ENCODE measurements around the gene MTMR3.

The MTMR3 gene

GRCh38 chr22:29934596-29934995 is 51.6 kb downstream of the MTMR3 start:
- Histone ChIP-seq H3K9me3 (ENCODE audit: severe bottlenecking) (no peaks in the 10 kb centered on the region), H3K36me3 (ENCODE audit: low read depth) (no peaks in the 10 kb centered on the region), H3K27me3 (ENCODE audit: insufficient read depth, poor library complexity, severe bottlenecking) (no peaks in the 10 kb centered on the region), H3K4me3 (ENCODE audit: severe bottlenecking) (no peak overlapping the region), H3K27ac (ENCODE audit: poor library complexity, severe bottlenecking) (no peak overlapping the region), H3K4me1 (ENCODE audit: insufficient read depth, poor library complexity, severe bottlenecking) (no peaks in the 10 kb centered on the region)
- ATAC-seq (ENCODE audit: low read depth) = no peak
- DNase-seq (ENCODE audit: low spot score) = no peak
- TF ChIP-seq CTCF (IDR thresholded peaks at IDR 0.05; ENCODE audit: poor library complexity, severe bottlenecking) = no peak

GRCh38 chr22:29936186-29936585 is 53.2 kb downstream of the MTMR3 start:
- Histone ChIP-seq H3K4me3 (ENCODE audit: severe bottlenecking) (no peak overlapping the region), H3K27ac (ENCODE audit: poor library complexity, severe bottlenecking) (no peak overlapping the region), H3K27me3 (ENCODE audit: insufficient read depth, poor library complexity, severe bottlenecking) (no peaks in the 10 kb centered on the region), H3K36me3 (ENCODE audit: low read depth) (no peaks in the 10 kb centered on the region), H3K9me3 (ENCODE audit: severe bottlenecking) (no peaks in the 10 kb centered on the region), H3K4me1 (ENCODE audit: insufficient read depth, poor library complexity, severe bottlenecking) (no peaks in the 10 kb centered on the region)
- no peak for TF ChIP-seq CTCF (IDR thresholded peaks at IDR 0.05; ENCODE audit: poor library complexity, severe bottlenecking)
- no peak for ATAC-seq (ENCODE audit: low read depth)
- DNase-seq (ENCODE audit: low spot score) = no peak

- TF ChIP-seq CTCF (IDR thresholded peaks at IDR 0.05; ENCODE audit: poor library complexity, severe bottlenecking) = no peak
- Histone ChIP-seq H3K27me3 (ENCODE audit: insufficient read depth, poor library complexity, severe bottlenecking) (no peaks in the 10 kb centered on the region), H3K4me3 (ENCODE audit: severe bottlenecking) (no peak overlapping the region), H3K36me3 (ENCODE audit: low read depth) (no peaks in the 10 kb centered on the region), H3K9me3 (ENCODE audit: severe bottlenecking) (no peaks in the 10 kb centered on the region), H3K4me1 (ENCODE audit: insufficient read depth, poor library complexity, severe bottlenecking) (no peaks in the 10 kb centered on the region), H3K27ac (ENCODE audit: poor library complexity, severe bottlenecking) (no peak overlapping the region)
- DNase-seq (ENCODE audit: low spot score) = no peak
- ATAC-seq (ENCODE audit: low read depth) = no peak
Observed at GRCh38 chr22:29937940-29938693, 55.1 kb downstream of the MTMR3 start.

- TF ChIP-seq CTCF (IDR thresholded peaks at IDR 0.05; ENCODE audit: poor library complexity, severe bottlenecking) = no peak
Observed at GRCh38 chr22:29940526-29940925, 57.6 kb downstream of the MTMR3 start.

GRCh38 chr22:29944339-29944738 is 61.4 kb downstream of the MTMR3 start:
- H3K27ac ChIP-seq (ENCODE audit: poor library complexity, severe bottlenecking) = no peak overlapping the region
- no peak for ATAC-seq (ENCODE audit: low read depth)
- TF ChIP-seq CTCF (IDR thresholded peaks at IDR 0.05; ENCODE audit: poor library complexity, severe bottlenecking) = no peak
- no peaks in the 10 kb centered on the region for H3K27me3 ChIP-seq (ENCODE audit: insufficient read depth, poor library complexity, severe bottlenecking)
- H3K4me1 ChIP-seq (ENCODE audit: insufficient read depth, poor library complexity, severe bottlenecking) = peaks cover 4% of the 10 kb centered on the region
- no peaks in the 10 kb centered on the region for H3K36me3 ChIP-seq (ENCODE audit: low read depth)
- H3K9me3 ChIP-seq (ENCODE audit: severe bottlenecking) = no peaks in the 10 kb centered on the region
- H3K4me3 ChIP-seq (ENCODE audit: severe bottlenecking) = no peak overlapping the region
- DNase-seq (ENCODE audit: low spot score) = no peak

More at GRCh38 chr22:29940526-29940925, 57.6 kb downstream of the MTMR3 start:
- H3K9me3 ChIP-seq (ENCODE audit: severe bottlenecking) = no peaks in the 10 kb centered on the region
- DNase-seq (ENCODE audit: low spot score) (no peak), ATAC-seq (ENCODE audit: low read depth) (no peak)
- no peak overlapping the region for H3K4me3 ChIP-seq (ENCODE audit: severe bottlenecking)
- no peaks in the 10 kb centered on the region for H3K4me1 ChIP-seq (ENCODE audit: insufficient read depth, poor library complexity, severe bottlenecking)
- H3K27me3 ChIP-seq (ENCODE audit: insufficient read depth, poor library complexity, severe bottlenecking) = no peaks in the 10 kb centered on the region
- no peak overlapping the region for H3K27ac ChIP-seq (ENCODE audit: poor library complexity, severe bottlenecking)
- H3K36me3 ChIP-seq (ENCODE audit: low read depth) = no peaks in the 10 kb centered on the region
